ENCODE results near the gene EIF3D. TPM values are rescaled to one million over a fixed set of nuclear protein-coding genes. Genes with fewer than 3 reads are reported as not detected.

The EIF3D gene
- total RNA-seq, 3 donors from 2014 or later, result 291 to 419 (median 301) TPM

GRCh38 chr22:36550701-36551495, 21.9 kb upstream of the EIF3D start:
- no peak for DNase-seq (ENCODE audit: low spot score in 2 of 2)
- Histone ChIP-seq H3K27ac (no peak overlapping the region), H3K4me3 (no peak overlapping the region), H3K27me3 (peaks cover 0 to 36% of the 10 kb centered on the region in 2 donors), H3K36me3 (no peaks in the 10 kb centered on the region), H3K4me1 (no peaks in the 10 kb centered on the region), H3K9me3 (no peaks in the 10 kb centered on the region)
- TF ChIP-seq POLR2A (IDR thresholded peaks at IDR 0.05) (no peak), CTCF (IDR thresholded peaks at IDR 0.05) (no peak), POLR2AphosphoS5 (IDR thresholded peaks at IDR 0.05) (no peak)
- intact Hi-C loops (cut with DNase I; ENCODE audit: low total_unique reads), result loop anchor here (5.0 kb wide), 1 partner anchor 871 kb away; no protein-coding TSS in a partner anchor

GRCh38 chr22:36549033-36549432, 20.1 kb upstream of the EIF3D start:
- Histone ChIP-seq H3K27ac (no peak overlapping the region), H3K4me1 (no peaks in the 10 kb centered on the region), H3K36me3 (no peaks in the 10 kb centered on the region), H3K27me3 (peaks cover 0 to 36% of the 10 kb centered on the region in 2 donors), H3K9me3 (no peaks in the 10 kb centered on the region), H3K4me3 (no peak overlapping the region)
- intact Hi-C loops (cut with DNase I; ENCODE audit: low total_unique reads), result no loop called here
- no peak for TF ChIP-seq POLR2A (IDR thresholded peaks at IDR 0.05)
- TF ChIP-seq POLR2AphosphoS5 (IDR thresholded peaks at IDR 0.05), result no peak
- TF ChIP-seq CTCF (IDR thresholded peaks at IDR 0.05), result no peak
- DNase-seq (ENCODE audit: low spot score in 2 of 2), result no peak

- Histone ChIP-seq H3K9me3 (no peaks in the 10 kb centered on the region), H3K36me3 (no peaks in the 10 kb centered on the region), H3K27ac (no peak overlapping the region), H3K27me3 (peaks cover 0 to 36% of the 10 kb centered on the region in 2 donors), H3K4me1 (no peaks in the 10 kb centered on the region), H3K4me3 (no peak overlapping the region)
- no peak for TF ChIP-seq CTCF (IDR thresholded peaks at IDR 0.05)
- DNase-seq (ENCODE audit: low spot score in 2 of 2), result no peak
- intact Hi-C loops (cut with DNase I; ENCODE audit: low total_unique reads), result no loop called here
Observed at GRCh38 chr22:36548606-36549005, 19.6 kb upstream of the EIF3D start.

- H3K27ac ChIP-seq, result no peak overlapping the region
- no peak for TF ChIP-seq POLR2AphosphoS5 (IDR thresholded peaks at IDR 0.05)
- H3K9me3 ChIP-seq, result no peaks in the 10 kb centered on the region
- H3K36me3 ChIP-seq, result no peaks in the 10 kb centered on the region
- intact Hi-C loops (cut with DNase I; ENCODE audit: low total_unique reads), result no loop called here
- H3K4me1 ChIP-seq, result no peaks in the 10 kb centered on the region
- DNase-seq (ENCODE audit: low spot score in 2 of 2), result no peak
- H3K4me3 ChIP-seq, result no peak overlapping the region
- H3K27me3 ChIP-seq, result peaks cover 0 to 34% of the 10 kb centered on the region in 2 donors
Observed at GRCh38 chr22:36546932-36547331, 18.0 kb upstream of the EIF3D start.

- no peaks in the 10 kb centered on the region for H3K4me1 ChIP-seq
- H3K36me3 ChIP-seq, result no peaks in the 10 kb centered on the region
- no peak overlapping the region for H3K27ac ChIP-seq
- peak in 1 of 3 donors; percentile 21 for TF ChIP-seq CTCF (IDR thresholded peaks at IDR 0.05)
- no peak for TF ChIP-seq POLR2AphosphoS5 (IDR thresholded peaks at IDR 0.05)
- intact Hi-C loops (cut with DNase I; ENCODE audit: low total_unique reads), result no loop called here
- DNase-seq (ENCODE audit: low spot score in 2 of 2), result no peak
- no peaks in the 10 kb centered on the region for H3K9me3 ChIP-seq
- H3K4me3 ChIP-seq, result no peak overlapping the region
- peaks cover 0 to 27% of the 10 kb centered on the region in 2 donors for H3K27me3 ChIP-seq
Observed at GRCh38 chr22:36546092-36546804, 17.3 kb upstream of the EIF3D start.
